Activated effector memory CD4-positive, alpha-beta T cell treated with anti-CD3 and anti-CD28 coated beads, Interleukin-2, amount 50 U/mL, for 16 hours (primary cell): ENCODE data around the gene GREB1L.

ENCODE experiments used
- DNase-seq: peaks from one replicate; pipeline ENCODE4 v3.0.0-alpha.2; 2020

Gene GREB1L

DNA sequence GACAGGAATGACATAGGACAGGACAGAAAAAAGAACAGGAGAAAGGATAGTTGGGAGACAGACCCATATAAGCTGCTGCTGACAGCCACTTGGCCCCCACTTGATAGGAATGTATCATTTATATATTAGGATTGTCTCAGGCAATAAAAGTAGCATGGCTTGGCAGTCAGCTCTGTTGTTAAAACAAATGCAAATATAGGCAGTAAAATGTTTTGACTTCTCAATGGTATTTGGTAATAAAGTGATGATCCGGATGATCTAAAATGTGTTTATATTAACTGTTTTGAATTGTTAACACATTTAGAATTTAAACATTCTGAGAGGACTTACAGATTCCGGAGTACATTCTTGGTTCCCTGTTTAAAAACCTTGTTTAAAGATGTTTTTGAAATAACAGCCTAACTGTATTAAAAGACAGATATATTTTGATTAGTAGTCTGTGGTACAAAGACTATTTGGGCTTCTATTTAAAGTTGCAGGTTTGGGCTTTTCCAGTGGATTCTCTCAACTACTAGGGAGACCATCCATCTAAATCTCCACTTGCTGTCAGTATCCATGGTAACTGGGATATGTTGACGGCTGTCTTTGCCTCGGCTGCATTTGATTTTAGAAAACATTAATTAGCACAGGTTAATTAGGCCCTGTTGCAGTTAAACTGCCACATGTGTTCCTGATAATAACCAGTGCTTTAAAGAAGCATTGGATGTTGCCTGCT, 210.9 kb downstream of the GREB1L start:
- DNase-seq = no peak

DNA sequence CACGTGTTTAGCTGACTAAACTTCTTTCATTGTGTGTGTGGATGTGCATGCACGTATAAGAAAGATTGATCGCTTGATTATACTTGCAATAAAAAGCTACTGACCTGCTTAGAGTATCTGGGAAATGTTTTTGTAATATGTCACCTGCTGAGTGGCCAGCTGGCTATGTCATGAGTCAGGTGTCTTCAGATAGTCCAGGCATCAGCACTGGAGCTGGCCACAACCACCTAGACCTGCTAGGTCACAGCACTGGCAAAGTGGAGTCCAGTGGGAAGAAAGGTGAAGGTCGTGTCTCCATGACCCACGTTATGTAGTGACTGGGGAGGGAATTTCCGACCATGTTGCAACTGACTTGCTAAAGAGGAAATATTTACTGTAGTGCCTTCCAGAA, 211.5 kb downstream of the GREB1L start:
- DNase-seq = no peak

DNA sequence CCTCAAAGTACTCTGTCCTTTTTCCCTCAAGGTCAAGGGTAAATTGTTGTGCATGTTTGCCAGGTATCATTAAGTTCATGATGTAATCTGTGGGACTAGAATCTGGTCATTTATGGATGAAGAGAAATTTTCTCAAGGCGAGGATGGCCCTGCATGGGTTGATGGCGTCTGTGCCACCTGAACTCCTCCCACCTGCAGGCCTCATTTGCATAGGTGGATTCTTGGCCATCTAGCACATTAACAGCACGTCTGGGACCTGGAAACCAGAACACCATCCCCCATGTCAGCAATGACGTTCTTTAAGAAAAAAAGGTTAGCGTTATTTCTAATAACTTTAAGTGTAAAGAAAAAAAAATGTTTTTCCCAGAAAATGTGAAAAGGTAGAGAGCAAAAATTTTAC, 212.7 kb downstream of the GREB1L start:
- DNase-seq = no peak

DNA sequence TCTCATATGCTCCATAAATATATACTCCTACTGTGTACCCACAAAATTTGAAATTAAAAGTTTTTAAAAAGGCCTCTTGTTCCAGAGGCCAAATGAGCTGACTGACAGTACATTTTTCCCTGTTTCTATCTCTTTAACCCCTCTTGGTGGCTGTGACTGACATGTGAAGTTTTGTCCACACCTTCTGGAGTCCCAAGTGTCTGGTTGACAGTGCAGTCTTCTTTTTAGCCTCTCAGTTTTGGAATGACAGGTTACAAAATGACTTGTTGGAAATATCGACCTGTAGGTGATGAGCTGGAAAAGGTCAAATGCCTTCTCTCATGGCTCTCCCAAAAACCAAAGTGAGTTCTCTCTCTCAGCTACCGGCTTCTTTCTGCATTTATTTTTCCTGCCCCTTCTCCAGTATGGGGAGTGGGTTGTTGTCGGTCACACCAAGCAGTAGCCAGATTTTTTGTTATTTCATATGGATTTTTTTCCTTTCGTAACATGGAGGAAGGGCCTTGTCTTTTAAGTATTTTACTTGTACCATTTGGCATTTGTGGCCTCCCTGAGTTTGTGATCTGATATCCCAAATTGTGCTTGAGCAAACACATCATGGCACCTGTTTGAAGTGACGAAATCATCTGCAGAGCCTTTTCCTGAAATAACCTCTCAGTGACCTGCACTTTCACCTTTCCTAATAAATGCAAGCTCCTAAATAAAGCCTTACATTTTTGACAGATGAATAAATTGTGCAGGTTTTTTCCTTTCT, 214.6 kb downstream of the GREB1L start:
- DNase-seq = no peak

DNA sequence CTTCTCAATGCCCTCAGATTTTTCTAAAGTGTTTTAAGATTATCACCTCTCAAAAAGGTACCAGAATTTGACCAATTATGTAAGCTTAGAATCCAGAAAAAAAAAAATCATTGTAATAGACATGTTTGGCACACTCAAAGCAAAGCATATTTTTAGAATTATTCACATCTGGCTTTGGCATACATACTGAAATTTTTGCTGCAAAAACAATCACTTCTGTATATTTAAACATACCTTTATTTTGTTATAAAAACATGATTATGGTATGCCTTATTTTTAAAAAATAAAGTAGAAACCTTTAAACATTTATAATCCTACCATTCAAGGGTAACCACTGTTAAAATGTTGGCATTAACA, 215.1 kb downstream of the GREB1L start:
- DNase-seq = no peak

DNA sequence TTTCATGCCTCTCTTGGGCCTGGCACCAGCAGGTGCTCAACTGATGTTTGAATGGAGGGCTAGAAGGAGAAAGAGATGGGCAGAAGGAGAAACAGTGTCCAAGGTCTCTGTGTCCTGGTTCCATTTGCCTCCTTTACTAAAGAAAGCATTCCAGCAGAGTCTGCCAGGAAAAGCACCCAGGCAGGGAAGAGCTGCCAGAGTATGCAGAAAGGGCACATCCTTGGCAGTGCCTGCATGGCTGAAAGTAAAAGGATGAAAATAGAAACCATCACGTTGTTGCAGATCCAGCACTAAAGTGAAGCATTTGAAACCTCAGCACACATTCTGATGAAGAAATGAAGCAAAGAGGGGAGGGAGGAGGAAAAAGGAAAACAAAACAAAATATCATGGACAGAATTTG, 216.3 kb downstream of the GREB1L start:
- DNase-seq = no peak

DNA sequence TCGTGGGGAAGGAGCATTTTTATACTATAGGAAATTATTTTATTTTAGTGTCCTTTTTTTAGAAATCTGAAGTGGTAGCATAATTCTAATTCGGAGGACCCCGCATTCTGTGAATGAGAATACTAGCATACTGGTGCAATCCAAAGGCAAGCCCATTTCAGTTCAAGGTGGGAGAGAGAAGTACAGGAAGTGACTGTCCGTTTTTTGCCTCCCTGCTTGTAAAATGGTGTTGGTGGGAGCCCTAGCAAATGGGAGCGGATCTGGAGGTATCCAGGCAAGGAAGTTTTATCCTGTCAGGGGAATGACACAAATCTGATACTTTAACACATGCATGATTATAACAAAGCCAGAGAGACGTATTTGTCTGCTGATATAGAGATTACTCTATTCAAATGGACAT, 216.8 kb downstream of the GREB1L start:
- no peak for DNase-seq

DNA sequence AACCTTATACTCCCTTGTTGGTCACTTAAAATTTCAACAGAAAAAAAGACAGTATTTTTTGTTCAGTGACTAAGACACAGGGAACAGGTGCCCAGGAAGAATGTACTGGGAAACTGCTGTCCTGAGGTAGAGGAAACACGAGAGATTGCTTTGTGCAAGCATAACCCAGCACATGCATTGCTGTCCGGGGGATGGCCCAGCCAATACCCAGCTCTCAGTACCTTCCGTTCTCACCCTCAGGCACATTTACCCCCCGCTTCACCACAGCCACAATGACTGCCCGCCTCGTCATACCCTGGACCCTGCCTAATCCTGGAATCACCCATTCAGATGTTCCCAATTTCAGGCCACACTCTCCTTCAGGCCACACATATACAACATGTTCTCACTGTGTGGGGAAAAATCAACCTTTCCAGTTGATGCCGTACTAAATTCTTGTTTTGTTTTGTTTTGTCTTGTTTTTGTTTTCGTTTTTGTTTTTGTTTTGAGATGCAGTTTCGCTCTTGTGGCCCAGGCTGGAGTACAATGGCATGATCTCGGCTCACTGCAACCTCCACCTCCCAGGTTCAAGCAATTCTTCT, 217.8 kb downstream of the GREB1L start:
- no peak for DNase-seq

DNA sequence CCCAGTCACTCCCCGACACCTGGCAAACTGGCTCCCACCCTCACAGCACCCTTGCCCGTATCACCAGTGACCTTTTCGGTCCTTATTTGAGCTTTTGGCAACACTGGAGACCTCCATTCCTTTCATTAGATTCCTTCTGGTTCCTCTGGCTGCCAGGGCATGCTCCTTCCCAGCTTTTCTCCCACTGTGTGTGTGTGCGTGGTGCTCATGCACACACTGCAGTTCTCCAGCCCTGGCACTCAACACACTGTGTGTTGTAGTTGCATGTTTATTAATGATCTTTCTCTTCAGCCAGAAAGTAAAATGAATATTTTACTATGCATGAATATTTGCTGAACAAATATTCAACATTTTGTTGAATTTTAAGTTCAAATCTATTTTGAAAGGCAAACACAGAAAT, 219.4 kb downstream of the GREB1L start:
- DNase-seq = no peak

DNA sequence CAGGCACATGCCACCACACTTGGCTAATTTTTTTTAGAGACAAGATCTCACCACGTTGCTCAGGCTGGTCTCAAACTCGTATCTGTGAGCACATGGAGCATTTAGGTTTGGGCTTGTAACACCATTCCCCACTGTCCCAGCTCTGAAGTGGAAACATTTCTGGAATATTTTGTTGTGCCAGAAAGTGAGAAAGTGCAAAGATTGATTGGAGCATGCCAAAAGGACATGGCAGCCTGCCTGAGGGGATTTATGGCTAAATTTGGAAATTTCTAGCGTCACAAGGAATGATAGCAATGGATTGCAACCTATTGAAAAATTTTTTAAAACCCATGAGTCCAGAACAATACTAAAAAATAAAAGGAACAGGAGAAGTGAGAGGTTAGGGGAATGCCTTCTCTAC, 221.7 kb downstream of the GREB1L start:
- DNase-seq = no peak

DNA sequence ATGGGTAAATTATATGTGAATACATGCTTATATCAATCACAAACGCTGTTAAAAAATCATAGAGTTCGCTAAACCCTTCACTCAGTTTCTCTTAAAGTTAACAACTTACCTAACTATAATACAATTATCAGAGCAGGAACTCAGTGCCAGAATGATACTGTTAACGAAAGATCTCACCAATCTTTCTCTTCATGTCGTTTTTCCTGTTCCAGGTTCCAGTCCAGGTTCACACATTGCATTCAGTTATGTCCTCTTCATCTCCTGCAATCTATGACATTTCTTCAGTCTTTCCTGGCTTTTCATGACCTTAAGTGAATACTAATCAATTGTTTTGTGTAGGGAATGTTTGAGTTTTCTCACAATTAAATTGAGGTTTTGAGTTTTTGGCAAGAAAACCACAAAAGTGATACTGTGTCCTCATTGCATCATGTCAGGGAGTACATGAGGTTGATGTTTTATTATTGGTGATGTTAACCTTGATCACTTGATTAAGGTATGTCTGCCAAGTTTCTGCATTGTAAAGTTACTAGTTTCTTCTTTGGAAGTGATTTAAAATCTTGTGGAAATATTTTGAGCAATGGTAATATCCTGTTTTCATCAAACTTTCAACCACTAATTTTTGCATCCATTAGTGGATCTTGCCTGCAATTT, 226.6 kb downstream of the GREB1L start:
- DNase-seq = no peak

DNA sequence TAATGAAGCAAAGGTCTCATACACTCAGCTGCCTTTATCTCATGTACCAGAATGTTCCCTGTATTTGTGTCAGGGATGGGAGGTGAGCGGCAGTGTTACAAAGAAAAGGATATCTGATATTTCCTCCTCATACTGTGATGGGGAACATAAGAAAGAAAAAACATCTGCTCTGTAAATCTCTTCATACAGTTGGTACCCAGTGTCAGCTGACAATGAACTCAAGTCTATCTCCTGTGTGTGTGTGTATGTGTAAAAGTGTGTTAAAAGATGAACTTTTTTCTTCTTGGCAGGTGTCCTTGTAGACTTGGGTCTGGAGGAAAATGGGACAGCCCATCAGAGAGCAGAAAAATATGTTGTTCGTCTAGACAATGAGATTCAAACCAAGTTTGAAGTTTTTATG, 230.7 kb downstream of the GREB1L start:
- DNase-seq = no peak

DNA sequence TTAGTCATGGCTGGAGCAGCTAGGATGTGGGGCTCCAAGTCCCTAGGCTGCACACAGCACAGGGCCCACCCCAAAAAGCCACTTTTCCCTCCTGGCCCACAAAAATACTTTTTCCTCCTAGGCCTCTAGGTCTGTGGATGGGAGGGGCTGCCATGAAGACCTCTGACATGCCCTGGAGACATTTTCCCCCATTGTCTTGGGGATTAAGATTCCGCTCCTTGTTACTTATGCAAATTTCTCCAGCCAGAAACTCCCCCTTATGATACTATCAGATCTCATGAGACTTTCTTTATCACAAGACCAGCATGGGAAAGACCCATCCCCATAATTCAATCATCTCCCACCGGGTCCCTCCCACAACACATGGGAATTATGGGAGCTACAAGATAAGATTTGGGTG, 232.6 kb downstream of the GREB1L start:
- no peak for DNase-seq

DNA sequence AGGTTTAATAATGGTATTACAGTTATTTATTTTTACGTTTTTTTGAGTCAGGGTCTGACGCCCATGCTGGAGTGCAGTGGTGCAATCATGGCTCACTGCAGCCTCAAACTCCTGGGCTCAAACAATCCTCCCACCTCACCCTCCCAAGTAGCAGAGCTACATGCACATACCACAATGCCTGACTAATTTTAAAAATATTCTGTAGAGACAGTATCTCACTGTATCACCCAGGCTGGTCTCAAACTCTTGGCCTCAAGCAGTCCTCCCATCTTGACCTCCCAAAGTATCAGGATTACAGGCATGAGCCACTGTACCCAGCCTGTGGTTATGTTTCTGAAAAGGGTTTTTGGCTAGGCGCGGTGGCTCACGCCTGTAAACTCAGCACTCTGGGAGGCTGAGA, 237.7 kb downstream of the GREB1L start:
- no peak for DNase-seq

DNA sequence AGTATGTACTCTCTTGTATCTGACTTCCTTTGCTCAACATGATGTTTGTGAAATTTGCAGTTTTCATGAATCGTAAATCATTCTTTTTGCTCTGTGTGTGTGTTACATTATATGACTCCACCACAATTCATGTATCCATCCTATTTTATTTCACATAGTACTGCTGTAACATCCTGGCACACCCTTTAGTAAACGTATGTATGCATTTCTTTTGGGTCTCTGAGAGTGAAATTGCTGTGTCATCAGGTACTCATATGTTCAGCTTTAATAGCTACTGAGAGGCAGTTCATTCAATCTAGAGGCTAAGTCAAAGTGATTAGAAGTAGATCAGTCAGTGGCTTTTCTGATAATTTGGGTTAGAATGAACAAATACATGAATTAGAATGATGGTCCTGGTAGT, 239.7 kb downstream of the GREB1L start:
- no peak for DNase-seq

DNA sequence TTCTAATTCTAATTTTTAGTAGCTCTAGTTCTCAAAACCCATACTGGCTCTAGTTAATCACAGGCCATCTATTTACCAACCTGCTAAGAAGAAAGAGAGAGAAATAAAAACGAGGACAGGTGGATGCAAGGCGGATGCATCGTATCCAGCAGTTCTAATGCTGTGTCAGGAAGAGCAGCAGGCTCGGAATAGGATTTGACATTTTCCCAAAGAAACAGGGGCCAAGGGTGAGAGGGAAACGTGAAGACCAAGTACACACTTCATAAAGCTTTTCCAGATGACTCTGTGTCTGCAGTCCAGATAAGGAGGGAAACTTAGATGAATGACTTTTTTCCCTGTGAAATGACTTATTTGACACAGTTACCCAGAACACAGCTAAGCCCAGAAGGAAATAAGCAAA, 241.0 kb downstream of the GREB1L start:
- no peak for DNase-seq

DNA sequence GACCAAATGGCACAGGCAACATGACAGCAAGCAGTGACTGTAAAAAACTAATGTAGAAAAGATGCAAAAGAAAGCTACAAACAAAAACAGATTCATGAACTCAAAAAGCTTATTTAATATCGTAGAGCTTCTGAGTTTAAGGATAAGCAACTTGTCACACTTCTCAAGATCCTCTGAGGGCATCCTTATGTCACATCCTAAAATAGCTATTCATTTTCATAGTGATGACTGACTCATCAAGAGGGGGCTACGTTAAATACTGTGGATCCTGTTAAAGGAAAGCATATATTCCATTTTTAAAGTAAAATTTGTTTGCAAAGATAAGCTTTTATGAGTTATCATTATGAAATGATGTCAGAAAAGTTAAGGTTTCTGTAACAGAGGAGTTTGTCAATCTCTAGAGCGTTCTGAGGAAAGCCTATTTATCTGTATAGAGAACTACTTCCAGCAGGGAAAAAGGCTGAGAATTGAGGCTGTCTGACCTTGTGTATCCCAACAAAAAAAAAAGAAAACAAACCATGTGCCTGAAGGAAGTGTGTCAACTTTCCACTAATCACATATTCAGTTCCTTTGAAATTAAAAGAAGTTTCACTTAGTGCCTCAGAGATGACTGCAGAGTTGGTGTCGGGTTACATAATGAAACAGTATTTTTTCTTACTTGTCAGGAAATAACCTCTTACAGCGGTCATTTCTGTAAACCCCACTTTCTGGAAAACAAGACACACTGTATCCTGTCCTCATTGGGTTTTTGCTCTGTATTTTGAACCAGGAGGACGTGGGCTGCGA, 243.0 kb downstream of the GREB1L start:
- no peak for DNase-seq

DNA sequence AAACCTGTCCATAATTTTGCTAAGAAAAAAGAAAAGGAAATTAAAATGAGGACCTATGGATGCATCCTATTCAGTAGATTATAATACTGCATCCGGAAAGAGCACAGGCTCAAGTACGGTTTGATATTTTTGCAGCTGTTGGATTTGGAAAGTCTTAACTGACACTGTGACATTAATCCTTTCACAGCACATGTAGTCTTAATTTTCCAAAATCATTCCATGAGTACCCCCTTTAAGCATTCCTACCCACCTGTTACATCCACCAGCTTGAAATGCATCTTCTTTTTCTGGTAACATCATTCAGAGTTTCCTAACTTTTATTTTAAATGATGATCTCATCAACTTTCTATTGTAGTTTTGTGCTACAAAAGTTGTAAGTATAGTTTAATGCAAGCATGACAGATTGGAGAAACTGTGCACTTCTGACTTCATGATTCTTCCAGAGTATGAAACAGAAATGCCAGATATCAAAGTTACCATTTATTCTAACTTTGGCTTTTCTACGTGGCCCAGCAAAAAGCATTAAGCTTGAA, 244.9 kb downstream of the GREB1L start:
- DNase-seq = no peak

DNA sequence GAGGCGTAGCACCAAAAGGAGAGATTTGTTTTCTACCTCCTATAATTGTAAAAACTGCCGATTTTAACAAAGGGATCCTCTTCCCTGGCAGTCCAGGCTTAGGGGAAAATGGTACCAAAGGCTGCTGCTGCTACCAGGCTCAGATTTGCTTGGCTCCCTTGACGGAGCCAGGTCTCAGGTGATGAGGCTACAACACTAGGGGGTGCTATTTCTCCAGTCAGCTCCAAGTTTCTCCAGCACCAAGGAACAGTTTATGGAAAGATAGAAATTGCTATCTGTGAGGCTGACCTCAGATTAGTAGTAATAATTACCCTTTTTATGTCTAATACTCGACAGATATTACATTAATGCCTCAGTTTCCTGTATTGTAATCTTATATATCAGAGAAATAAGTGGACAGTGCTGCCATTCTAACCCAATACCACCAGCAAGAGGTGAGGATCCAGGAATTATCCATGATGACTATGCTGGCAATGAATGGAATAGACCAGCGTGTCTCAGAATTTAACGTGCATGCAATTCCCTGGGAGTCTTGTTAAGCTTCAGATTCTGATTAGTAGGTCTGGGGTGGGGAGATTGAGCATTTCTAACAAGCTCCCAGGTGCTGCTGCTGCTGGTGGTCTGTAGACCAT, 247.2 kb downstream of the GREB1L start:
- DNase-seq = no peak

DNA sequence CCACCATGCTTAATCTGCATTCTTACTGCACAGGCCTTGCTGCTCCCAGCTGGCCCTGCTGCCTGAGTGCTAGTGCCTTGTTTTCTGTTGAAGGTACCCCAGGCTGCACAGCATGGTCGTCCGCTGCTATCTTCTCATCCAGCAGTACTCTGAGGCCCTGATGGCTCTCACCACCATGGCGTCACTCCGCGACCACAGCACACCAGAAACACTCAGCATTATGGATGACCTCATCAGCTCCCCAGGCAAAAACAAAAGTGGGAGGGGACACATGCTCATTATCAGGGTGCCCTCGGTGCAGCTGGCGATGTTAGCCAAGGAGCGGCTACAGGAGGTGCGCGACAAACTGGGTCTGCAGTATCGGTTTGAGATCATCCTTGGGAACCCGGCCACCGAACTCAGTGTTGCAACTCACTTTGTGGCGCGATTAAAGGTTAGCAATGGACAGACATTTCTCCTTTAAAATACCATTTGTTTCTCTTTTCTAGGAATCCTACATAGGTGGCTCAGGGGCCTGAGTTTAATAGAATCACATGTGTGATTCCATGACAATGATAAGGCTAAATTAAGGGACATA, 248.0 kb downstream of the GREB1L start:
- no peak for DNase-seq

DNA sequence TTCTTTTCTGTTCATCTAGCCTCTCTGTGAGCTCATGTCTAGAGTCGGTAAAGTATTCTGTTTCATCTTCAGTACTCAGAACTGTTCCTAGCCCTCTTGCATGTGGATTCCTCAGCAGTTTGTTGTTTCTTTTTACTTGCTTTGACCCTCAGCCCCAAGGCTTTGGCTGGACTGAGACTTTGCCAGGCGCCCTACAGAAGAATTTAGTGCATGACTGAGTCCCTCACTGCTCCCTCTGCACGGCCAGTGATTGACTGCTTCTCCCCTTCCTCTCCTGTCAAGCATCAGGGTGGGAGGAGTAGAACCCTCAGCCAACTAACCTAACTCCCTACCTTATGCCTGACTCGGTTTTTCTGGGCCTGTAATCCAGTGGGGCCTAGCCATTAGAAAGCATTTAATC, 248.7 kb downstream of the GREB1L start:
- no peak for DNase-seq

DNA sequence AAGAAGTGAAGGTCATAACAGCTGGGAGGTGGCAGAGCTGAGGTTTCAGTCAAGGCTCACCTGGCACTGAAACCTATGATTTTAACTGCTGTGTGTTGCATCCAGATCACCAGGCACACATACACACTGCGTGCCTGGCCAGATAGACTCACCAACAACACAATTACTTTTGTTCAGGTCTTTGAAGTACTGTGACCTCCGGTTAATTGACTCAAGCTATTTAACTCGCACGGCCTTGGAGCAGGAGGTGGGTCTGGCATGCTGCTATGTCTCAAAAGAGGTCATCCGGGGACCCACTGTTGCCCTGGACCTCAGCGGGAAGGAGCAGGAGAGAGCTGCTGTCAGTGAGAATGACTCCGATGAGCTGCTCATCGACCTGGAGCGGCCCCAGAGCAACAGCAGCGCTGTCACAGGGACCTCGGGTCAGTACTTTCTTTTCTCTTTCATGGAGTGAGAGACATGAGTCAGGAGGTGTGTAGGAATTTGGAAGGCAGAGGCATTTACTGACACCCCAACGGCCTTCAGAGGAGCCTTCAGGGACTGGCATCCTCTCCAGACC, 254.3 kb downstream of the GREB1L start:
- DNase-seq = no peak
